CD14-positive monocyte (primary cell): ENCODE data around the gene MOAP1. TPM values are rescaled to one million over a fixed set of nuclear protein-coding genes. Genes with fewer than 3 reads are reported as not detected.
"Not testable (repeated sequence)": the region's sequence is repeated elsewhere in the genome, so short reads cannot be mapped to it uniquely, and the experiment has no call there.

Experiments
- DNase-seq, 3 donors: peaks; one replicate each; pipeline ENCODE4 v3.0.0-alpha.2; 2011 to 2022
- H2AFZ ChIP-seq: 2 replicates; pipeline ENCODE4 v1.6.0; 2012; ENCODE audit warnings: mild to moderate bottlenecking, low read depth, low read length, inconsistent platforms; ENCODE audit not compliant: insufficient read depth, poor library complexity, severe bottlenecking
- H3K27ac ChIP-seq, 2 donors: 1 replicate in 1 of 2; 2 replicates in 1 of 2; pipeline ENCODE4 v1.5.1; 2012 to 2013; ENCODE audit warnings: low read length in 2 of 2, control low read depth in 1 of 2, inconsistent platforms in 1 of 2, low read depth in 1 of 2, mild to moderate bottlenecking in 1 of 2
- H3K27me3 ChIP-seq, 2 donors: one replicate each; pipeline versions ENCODE4 v1.6.0 to v1.6.1; 2011 to 2013; ENCODE audit warnings: low read length in 2 of 2; ENCODE audit not compliant: control insufficient read depth in 2 of 2, insufficient read depth in 2 of 2
- H3K36me3 ChIP-seq, 2 donors: replicated peaks in 1 of 2; 1 replicate in 1 of 2; 2 replicates in 1 of 2; pipeline versions ENCODE4 v1.5.1 to v1.6.1; 2012 to 2013; ENCODE audit warnings: low read length in 2 of 2, control low read depth in 1 of 2, inconsistent platforms in 1 of 2, mild to moderate bottlenecking in 1 of 2; ENCODE audit not compliant: insufficient read depth in 2 of 2, control insufficient read depth in 1 of 2
- H3K4me1 ChIP-seq, 2 donors: 1 replicate in 1 of 2; 2 replicates in 1 of 2; pipeline versions ENCODE4 v1.5.1 to v1.6.1; 2012 to 2013; ENCODE audit warnings: low read length in 2 of 2, control low read depth in 1 of 2, inconsistent platforms in 1 of 2, mild to moderate bottlenecking in 1 of 2, moderate library complexity in 1 of 2; ENCODE audit not compliant: insufficient read depth in 2 of 2, control insufficient read depth in 1 of 2
- H3K4me2 ChIP-seq: replicated peaks from 2 replicates; pipeline ENCODE3; 2012; ENCODE audit warnings: low read length, moderate library complexity, mild to moderate bottlenecking; ENCODE audit not compliant: poor library complexity, severe bottlenecking; ENCODE audit errors: extremely low read depth
- H3K4me3 ChIP-seq, 3 experiments: fragments of 200-600 bp in 1 of 3; sonication (generic) in 1 of 3; replicated peaks in 1 of 3; 1 replicate in 2 of 3; 2 replicates in 1 of 3; pipeline ENCODE4 v1.5.1; 2011 to 2013; ENCODE audit warnings: low read length in 3 of 3, mild to moderate bottlenecking in 3 of 3, control low read depth in 2 of 3, low read depth in 2 of 3, inconsistent platforms in 1 of 3, moderate library complexity in 1 of 3
- H3K79me2 ChIP-seq: 2 replicates; pipeline ENCODE4 v1.6.0; 2012; ENCODE audit warnings: mild to moderate bottlenecking, control low read depth, inconsistent platforms, low read length, moderate library complexity; ENCODE audit not compliant: insufficient read depth
- H3K9ac ChIP-seq: 2 replicates; pipeline ENCODE4 v1.6.0; 2017; ENCODE audit warnings: low read length, mild to moderate bottlenecking; ENCODE audit not compliant: insufficient read depth, poor library complexity, severe bottlenecking
- H3K9me3 ChIP-seq, 2 donors: replicated peaks in 1 of 2; 1 replicate in 1 of 2; 2 replicates in 1 of 2; pipeline versions ENCODE4 v1.5.1 to v1.6.1; 2012 to 2013; ENCODE audit warnings: low read length in 2 of 2, control low read depth in 1 of 2; ENCODE audit not compliant: control insufficient read depth in 1 of 2, insufficient read depth in 1 of 2
- H4K20me1 ChIP-seq: 2 replicates; pipeline ENCODE4 v1.6.0; 2012; ENCODE audit warnings: mild to moderate bottlenecking, low read length, control low read depth, moderate library complexity; ENCODE audit not compliant: insufficient read depth
- H3K27ac Mint-ChIP-seq, 7 donors: one replicate each; pipeline ENCODE4 v1.8.0; 2020; ENCODE audit warnings: mild to moderate bottlenecking in 7 of 7, mixed read lengths in 7 of 7, moderate library complexity in 6 of 7, inconsistent platforms in 2 of 7
- H3K27me3 Mint-ChIP-seq, 3 donors: one replicate each; pipeline ENCODE4 v1.8.0; 2021 to 2022; ENCODE audit warnings: low read depth in 3 of 3, mild to moderate bottlenecking in 3 of 3, mixed read lengths in 3 of 3, moderate library complexity in 3 of 3, inconsistent platforms in 1 of 3
- H3K36me3 Mint-ChIP-seq, 2 donors: one replicate each; pipeline ENCODE4 v1.8.0; 2020; ENCODE audit warnings: mixed read lengths in 2 of 2, inconsistent platforms in 1 of 2, mild to moderate bottlenecking in 1 of 2
- H3K4me1 Mint-ChIP-seq: one replicate; pipeline ENCODE4 v1.8.0; 2020; ENCODE audit warnings: mild to moderate bottlenecking, mixed read lengths
- H3K4me3 Mint-ChIP-seq, 2 donors: one replicate each; pipeline ENCODE4 v1.8.0; 2020; ENCODE audit warnings: mild to moderate bottlenecking in 2 of 2, mixed read lengths in 2 of 2, moderate library complexity in 1 of 2
- H3K9me3 Mint-ChIP-seq, 7 donors: one replicate each; pipeline ENCODE4 v1.8.0; 2020 to 2022; ENCODE audit warnings: mixed read lengths in 7 of 7, mild to moderate bottlenecking in 6 of 7, moderate library complexity in 6 of 7, inconsistent platforms in 2 of 7
- CTCF ChIP-seq: fragments of 200-600 bp; IDR thresholded peaks from one replicate; pipeline ENCODE4 v1.8.0; 2022; ENCODE audit warnings: antibody characterized with exemption, mild to moderate bottlenecking
- WGBS: methylation state at CpG from one replicate; pipeline ENCODE4 v1.1.5; 2013; ENCODE audit warnings: missing lambda C conversion rate; ENCODE audit not compliant: insufficient coverage; 5-methylcytosine and 5-hydroxymethylcytosine counted together
- intact Hi-C, 2 donors: fragments of 100-400 bp; cut with micrococcal nuclease; formaldehyde crosslinking; loops; one replicate each; pipeline versions ENCODE4 v1.15.0 to v1.15.1; 2023
- polyA plus RNA-seq, 3 donors: library from polyadenylated mRNA; depleted of rRNA in 1 of 3; unstranded in 2 of 3; stranded (reverse) in 1 of 3; fragments of 300-500 nt in 2 of 3; fragments of >200 nt in 1 of 3; fragmentation: Illumina TruSeq in 2 of 3; gene quantifications; 1 replicate in 2 of 3; 2 replicates in 1 of 3; pipeline ENCODE4 v1.2.3, GENCODE V29; 2012 to 2021

MOAP1 gene
- polyA plus RNA-seq, 3 donors: 22.5 to 53.9 (median 22.6) TPM

DNA sequence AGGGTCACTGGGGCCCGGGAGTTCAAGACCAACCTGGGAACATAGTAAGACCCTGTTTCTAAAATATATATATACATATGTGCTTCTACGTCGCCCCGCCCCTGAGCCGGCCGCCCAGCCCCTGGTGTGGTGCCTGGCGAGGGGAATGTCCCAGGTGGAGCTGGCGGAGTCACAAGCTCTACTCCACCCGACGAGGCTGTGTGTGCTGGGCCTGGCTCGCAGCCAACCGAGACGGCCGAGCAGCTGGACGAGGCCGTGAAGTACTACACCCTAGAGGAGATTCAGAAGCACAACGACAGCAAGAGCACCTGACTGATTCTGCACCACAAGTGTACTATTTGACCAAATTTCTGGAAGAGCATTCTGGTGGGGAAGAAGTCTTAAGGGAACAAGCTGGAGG, 46.8 kb downstream of the MOAP1 start:
- intact Hi-C loops: loop anchor here (2.0 kb wide), 2 partner anchors 23 to 185 kb away; partner anchors contain the start of gene ITPK1 (in 1 of the 2)
- 77% methylated on average over 12 of the region's 17 CpGs for WGBS
- Histone ChIP-seq H3K27me3 (no peaks in the 10 kb centered on the region), H3K36me3 (no peaks in the 10 kb centered on the region), H3K4me1 (peaks cover 42 to 43% of the 10 kb centered on the region in 2 donors), H3K4me2 (no peak overlapping the region), H3K9ac (no peak overlapping the region), H2AFZ (no peak overlapping the region), H3K9me3 (no peaks in the 10 kb centered on the region), H3K79me2 (no peaks in the 10 kb centered on the region), H4K20me1 (no peaks in the 10 kb centered on the region), H3K27ac (no peak overlapping the region), H3K4me3 (no peak overlapping the region)
- no peak for DNase-seq
- TF ChIP-seq CTCF: no peak
- no peak overlapping the region for H3K4me3 Mint-ChIP-seq
- peaks cover 39% of the 10 kb centered on the region for H3K4me1 Mint-ChIP-seq
- peak overlapping the region in 1 of 7 donors; percentile 6 for H3K27ac Mint-ChIP-seq
- H3K27me3 Mint-ChIP-seq: peaks cover 0 to 3% (median 1%) of the 10 kb centered on the region in 3 donors
- H3K36me3 Mint-ChIP-seq: no peaks in the 10 kb centered on the region
- H3K9me3 Mint-ChIP-seq: no peaks in the 10 kb centered on the region

DNA sequence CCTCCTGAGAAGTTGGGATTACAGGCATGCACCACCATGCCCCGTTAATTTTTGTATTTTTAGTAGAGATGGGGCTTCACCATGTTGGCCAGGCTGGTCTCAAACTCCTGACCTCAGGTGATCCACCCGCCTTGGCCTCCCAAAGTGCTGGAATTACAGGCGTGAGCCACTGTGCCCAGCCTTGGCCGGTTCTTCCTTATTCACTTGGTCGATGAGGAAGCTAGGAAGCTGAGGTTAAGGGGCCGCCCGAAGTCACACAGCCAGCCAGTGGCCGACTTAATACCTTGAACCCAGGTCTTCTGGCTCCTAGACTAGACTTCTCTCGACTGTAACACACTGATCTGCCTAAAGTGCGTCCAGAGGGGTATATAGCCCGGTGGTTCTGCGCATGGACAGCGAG, 48.2 kb downstream of the MOAP1 start:
- intact Hi-C loops, H3K9me3 ChIP-seq, H3K4me2 ChIP-seq, H4K20me1 ChIP-seq, H3K27me3 ChIP-seq, H3K36me3 Mint-ChIP-seq, H3K9ac ChIP-seq, H3K27me3 Mint-ChIP-seq, H3K36me3 ChIP-seq, H3K4me3 Mint-ChIP-seq, H2AFZ ChIP-seq, H3K9me3 Mint-ChIP-seq, H3K79me2 ChIP-seq: not testable (repeated sequence)
- peak in 2 of 3 donors; percentile 43 to 55 for DNase-seq
- peaks cover 46% of the 10 kb centered on the region for H3K4me1 Mint-ChIP-seq
- peak overlapping the region in 5 of 7 donors; percentile 10 to 76 (median 71) for H3K27ac Mint-ChIP-seq
- Histone ChIP-seq H3K4me1 (peaks cover 53 to 54% of the 10 kb centered on the region in 2 donors), H3K4me3 (peak overlapping the region in 1 of 3 experiments; percentile 20), H3K27ac (peak overlapping the region in 1 of 2 donors; percentile 36)
- 50% methylated on average over 10 of the region's 13 CpGs for WGBS
